ENCODE results near the gene PPP4R4.

DNA sequence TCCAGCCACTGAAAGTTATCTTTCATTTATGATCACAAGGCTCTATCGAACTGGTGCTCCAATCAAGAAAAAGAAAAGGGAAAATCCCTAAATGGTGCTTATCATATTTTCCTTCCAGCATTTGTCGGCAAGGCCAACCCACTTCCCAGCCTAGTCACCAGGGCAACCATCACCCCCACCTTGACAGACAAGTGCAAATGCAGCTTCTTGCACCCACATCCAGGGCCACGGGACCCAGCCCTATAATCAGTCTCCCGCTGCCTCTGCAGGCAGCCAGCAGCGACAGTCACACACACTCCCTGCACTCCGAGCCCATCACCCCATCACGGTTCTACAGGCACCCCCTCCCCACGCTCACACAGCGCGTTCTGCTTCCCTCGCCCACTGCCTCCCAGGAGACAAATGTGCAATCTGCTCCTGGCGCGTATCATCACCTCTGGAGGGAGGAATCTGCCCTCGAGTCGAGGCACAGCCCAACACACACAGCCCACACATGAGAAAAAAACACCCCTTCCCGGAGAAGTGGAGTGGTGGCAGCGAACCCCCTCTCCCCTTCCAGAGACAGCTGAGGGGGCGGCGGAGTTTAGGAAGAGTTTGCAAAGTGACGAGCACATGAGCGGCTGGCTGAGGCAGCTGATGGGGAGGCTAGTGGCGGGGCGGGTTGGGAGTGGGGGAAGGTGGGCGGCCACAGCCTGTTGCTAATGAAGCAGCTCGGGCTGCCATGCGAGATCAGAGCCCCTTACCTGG is 9.3 kb upstream of the PPP4R4 start:
- TF ChIP-seq EZH2phosphoT487 (conservative IDR thresholded peaks at IDR 0.05; ENCODE audit: low read length): no peak
- TF ChIP-seq, protein P1, sequence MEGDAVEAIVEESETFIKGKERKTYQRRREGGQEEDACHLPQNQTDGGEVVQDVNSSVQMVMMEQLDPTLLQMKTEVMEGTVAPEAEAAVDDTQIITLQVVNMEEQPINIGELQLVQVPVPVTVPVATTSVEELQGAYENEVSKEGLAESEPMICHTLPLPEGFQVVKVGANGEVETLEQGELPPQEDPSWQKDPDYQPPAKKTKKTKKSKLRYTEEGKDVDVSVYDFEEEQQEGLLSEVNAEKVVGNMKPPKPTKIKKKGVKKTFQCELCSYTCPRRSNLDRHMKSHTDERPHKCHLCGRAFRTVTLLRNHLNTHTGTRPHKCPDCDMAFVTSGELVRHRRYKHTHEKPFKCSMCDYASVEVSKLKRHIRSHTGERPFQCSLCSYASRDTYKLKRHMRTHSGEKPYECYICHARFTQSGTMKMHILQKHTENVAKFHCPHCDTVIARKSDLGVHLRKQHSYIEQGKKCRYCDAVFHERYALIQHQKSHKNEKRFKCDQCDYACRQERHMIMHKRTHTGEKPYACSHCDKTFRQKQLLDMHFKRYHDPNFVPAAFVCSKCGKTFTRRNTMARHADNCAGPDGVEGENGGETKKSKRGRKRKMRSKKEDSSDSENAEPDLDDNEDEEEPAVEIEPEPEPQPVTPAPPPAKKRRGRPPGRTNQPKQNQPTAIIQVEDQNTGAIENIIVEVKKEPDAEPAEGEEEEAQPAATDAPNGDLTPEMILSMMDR (IDR thresholded peaks at IDR 0.05; ENCODE audit: insufficient read depth, low read length, poor library complexity, severe bottlenecking): no peak
